ENCODE data around the gene ZNF133. TPM values are rescaled to one million over a fixed set of nuclear protein-coding genes. Genes with fewer than 3 reads are reported as not detected.

ZNF133 gene
- total RNA-seq, 2 experiments from 2014 or later = 5.9 to 6.5 TPM

GRCh38 chr20:18313411-18313810 lies 25.1 kb downstream of the ZNF133 start:
- DNase-seq (ENCODE audit: low spot score) = no peak
- Histone ChIP-seq H3K4me1 (ENCODE audit: insufficient read depth, low read length, poor library complexity, severe bottlenecking) (no peaks in the 10 kb centered on the region), H3K9me3 (ENCODE audit: low read length) (no peaks in the 10 kb centered on the region), H3K79me2 (ENCODE audit: insufficient read depth, low read depth, low read length) (no peaks in the 10 kb centered on the region), H3K27ac (ENCODE audit: low read depth, low read length, poor library complexity, severe bottlenecking) (no peak overlapping the region), H3K4me3 (ENCODE audit: low read depth, low read length, poor library complexity, severe bottlenecking) (no peak overlapping the region), H3K9me2 (ENCODE audit: insufficient read depth, low read length) (no peaks in the 10 kb centered on the region), H4K20me1 (ENCODE audit: insufficient read depth, low read length) (no peaks in the 10 kb centered on the region), H3K36me3 (ENCODE audit: insufficient read depth, low read length) (no peaks in the 10 kb centered on the region), H3K4me2 (ENCODE audit: low read length) (no peak overlapping the region), H2AFZ (ENCODE audit: low read length) (no peak overlapping the region)
- POLR2A ChIA-PET = interaction anchor here (1.0 kb wide), 1 partner anchor 10 kb away, joined by 3 read pairs; no protein-coding TSS in a partner anchor
- intact Hi-C loops (cut with micrococcal nuclease; ENCODE audit: unreplicated experiment) = no loop called here
- BruUV-seq (replicated peaks) = no TSS peak
- CTCF ChIA-PET (ENCODE audit: unreplicated experiment) = no interaction called here
- TF ChIP-seq, protein P1, sequence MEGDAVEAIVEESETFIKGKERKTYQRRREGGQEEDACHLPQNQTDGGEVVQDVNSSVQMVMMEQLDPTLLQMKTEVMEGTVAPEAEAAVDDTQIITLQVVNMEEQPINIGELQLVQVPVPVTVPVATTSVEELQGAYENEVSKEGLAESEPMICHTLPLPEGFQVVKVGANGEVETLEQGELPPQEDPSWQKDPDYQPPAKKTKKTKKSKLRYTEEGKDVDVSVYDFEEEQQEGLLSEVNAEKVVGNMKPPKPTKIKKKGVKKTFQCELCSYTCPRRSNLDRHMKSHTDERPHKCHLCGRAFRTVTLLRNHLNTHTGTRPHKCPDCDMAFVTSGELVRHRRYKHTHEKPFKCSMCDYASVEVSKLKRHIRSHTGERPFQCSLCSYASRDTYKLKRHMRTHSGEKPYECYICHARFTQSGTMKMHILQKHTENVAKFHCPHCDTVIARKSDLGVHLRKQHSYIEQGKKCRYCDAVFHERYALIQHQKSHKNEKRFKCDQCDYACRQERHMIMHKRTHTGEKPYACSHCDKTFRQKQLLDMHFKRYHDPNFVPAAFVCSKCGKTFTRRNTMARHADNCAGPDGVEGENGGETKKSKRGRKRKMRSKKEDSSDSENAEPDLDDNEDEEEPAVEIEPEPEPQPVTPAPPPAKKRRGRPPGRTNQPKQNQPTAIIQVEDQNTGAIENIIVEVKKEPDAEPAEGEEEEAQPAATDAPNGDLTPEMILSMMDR (conservative IDR thresholded peaks at IDR 0.05; ENCODE audit: low read length) = no peak
- no peak for TF ChIP-seq EZH2phosphoT487 (IDR thresholded peaks at IDR 0.05; ENCODE audit: borderline replicate concordance, low read depth, low read length)

- Histone ChIP-seq H4K20me1 (ENCODE audit: insufficient read depth, low read length) (no peaks in the 10 kb centered on the region), H3K27ac (ENCODE audit: low read depth, low read length, poor library complexity, severe bottlenecking) (no peak overlapping the region), H3K79me2 (ENCODE audit: insufficient read depth, low read depth, low read length) (no peaks in the 10 kb centered on the region), H3K4me1 (ENCODE audit: insufficient read depth, low read length, poor library complexity, severe bottlenecking) (no peaks in the 10 kb centered on the region), H2AFZ (ENCODE audit: low read length) (no peak overlapping the region), H3K9me3 (ENCODE audit: low read length) (no peaks in the 10 kb centered on the region), H3K4me3 (ENCODE audit: low read depth, low read length, poor library complexity, severe bottlenecking) (no peak overlapping the region), H3K9me2 (ENCODE audit: insufficient read depth, low read length) (no peaks in the 10 kb centered on the region), H3K4me2 (ENCODE audit: low read length) (no peak overlapping the region), H3K36me3 (ENCODE audit: insufficient read depth, low read length) (no peaks in the 10 kb centered on the region)
- ChIA-PET CTCF (ENCODE audit: unreplicated experiment) (no interaction called here), POLR2A (no interaction called here)
- BruUV-seq (replicated peaks) = no TSS peak
- no peak for DNase-seq (ENCODE audit: low spot score)
- intact Hi-C loops (cut with micrococcal nuclease; ENCODE audit: unreplicated experiment) = no loop called here
- TF ChIP-seq, protein P1 (conservative IDR thresholded peaks at IDR 0.05; ENCODE audit: low read length) = no peak
- TF ChIP-seq EZH2phosphoT487 (IDR thresholded peaks at IDR 0.05; ENCODE audit: borderline replicate concordance, low read depth, low read length) = no peak
Observed at GRCh38 chr20:18314786-18315406, 26.6 kb downstream of the ZNF133 start.

- H4K20me1 ChIP-seq (ENCODE audit: insufficient read depth, low read length) = no peaks in the 10 kb centered on the region
- no peak overlapping the region for H3K4me3 ChIP-seq (ENCODE audit: low read depth, low read length, poor library complexity, severe bottlenecking)
- no peak overlapping the region for H2AFZ ChIP-seq (ENCODE audit: low read length)
- no peak overlapping the region for H3K4me2 ChIP-seq (ENCODE audit: low read length)
- no peaks in the 10 kb centered on the region for H3K9me3 ChIP-seq (ENCODE audit: low read length)
- H3K4me1 ChIP-seq (ENCODE audit: insufficient read depth, low read length, poor library complexity, severe bottlenecking) = no peaks in the 10 kb centered on the region
- no peak for TF ChIP-seq EZH2phosphoT487 (IDR thresholded peaks at IDR 0.05; ENCODE audit: borderline replicate concordance, low read depth, low read length)
- TF ChIP-seq, protein P1 (conservative IDR thresholded peaks at IDR 0.05; ENCODE audit: low read length) = no peak
- CTCF ChIA-PET (ENCODE audit: unreplicated experiment) = no interaction called here
- no TSS peak for BruUV-seq (replicated peaks)
- intact Hi-C loops (cut with micrococcal nuclease; ENCODE audit: unreplicated experiment) = no loop called here
- H3K9me2 ChIP-seq (ENCODE audit: insufficient read depth, low read length) = no peaks in the 10 kb centered on the region
- no peaks in the 10 kb centered on the region for H3K36me3 ChIP-seq (ENCODE audit: insufficient read depth, low read length)
- H3K79me2 ChIP-seq (ENCODE audit: insufficient read depth, low read depth, low read length) = no peaks in the 10 kb centered on the region
- no peak overlapping the region for H3K27ac ChIP-seq (ENCODE audit: low read depth, low read length, poor library complexity, severe bottlenecking)
- POLR2A ChIA-PET = no interaction called here
- DNase-seq (ENCODE audit: low spot score) = no peak
Observed at GRCh38 chr20:18316166-18316565, 27.8 kb downstream of the ZNF133 start.

All from OCI-LY7 (cell line).